HCT116 (cell line): Measurements from ENCODE around the gene MMP25. TPM values are rescaled to one million over a fixed set of nuclear protein-coding genes. Genes with fewer than 3 reads are reported as not detected.

Experiments
- ATAC-seq: fragments of 200-7000 bp; cut with Tn5 transposase; 2 replicates; pipeline ENCODE4 v1.9.1; 2020; ENCODE audit warnings: mild to moderate bottlenecking, moderate library complexity
- BruUV-seq: library from RNA; stranded (reverse); fragments of 400-500 nt; replicated peaks from 2 replicates; lab custom pipeline; 2021; lab: Mats Ljungman, UMichigan
- CTCF ChIA-PET: fragments of 300-600 bp; sonication (Branson Sonifier 250); formaldehyde crosslinking; loops from one replicate; lab custom pipeline; 2021; ENCODE audit warnings: antibody characterized with exemption; lab: Charles Lee
- POLR2A ChIA-PET: fragments of 300-600, 350-600 bp; sonication (Branson Sonifier 250); formaldehyde crosslinking; loops from one replicate; lab custom pipeline; 2021; ENCODE audit warnings: antibody characterized with exemption; lab: Charles Lee
- RAD21 ChIA-PET, 2 experiments: fragments of 300-600 bp; sonication (Branson Sonifier 250); formaldehyde crosslinking; loops; one replicate each; lab custom pipeline; 2023; ENCODE audit warnings: low total read pairs in 2 of 2; ENCODE audit not compliant: uncharacterized antibody in 2 of 2, unreplicated experiment in 2 of 2, low non-redundant PET in 1 of 2; lab: Charles Lee
- DNase-seq: peaks from one replicate; pipeline ENCODE4 v3.0.0-alpha.2; 2010; ENCODE audit warnings: low read depth, low spot score
- H2AFZ ChIP-seq: fragments of 200-600 bp; shearing (Covaris generic), sonication (generic); 2 replicates; pipeline ENCODE4 v1.6.1; 2017; ENCODE audit warnings: low read depth, mixed run types, mixed read lengths, antibody characterized with exemption, low read length; ENCODE audit not compliant: poor library complexity, severe bottlenecking
- H3K27ac ChIP-seq: 2 replicates; pipeline ENCODE4 v1.5.1; 2012; ENCODE audit warnings: low read depth, low read length
- H3K27me3 ChIP-seq: fragments of 200-600 bp; sonication (generic); 2 replicates; pipeline ENCODE4 v1.6.1; 2016; ENCODE audit warnings: mixed run types, low read length, mixed read lengths; ENCODE audit not compliant: insufficient read depth
- H3K36me3 ChIP-seq, 2 experiments: fragments of 200-500 bp in 1 of 2; fragments of 200-600 bp in 1 of 2; sonication (Bioruptor generic) in 1 of 2; sonication (generic) in 1 of 2; 2 replicates each; pipeline versions ENCODE4 v1.5.1 to v1.6.1; 2014 to 2016; ENCODE audit warnings: low read length in 2 of 2, inconsistent platforms in 1 of 2, mixed read lengths in 1 of 2, mixed run types in 1 of 2; ENCODE audit not compliant: insufficient read depth in 2 of 2, control insufficient read depth in 1 of 2
- H3K4me1 ChIP-seq, 2 experiments: fragments of 200-600 bp in 1 of 2; sonication (generic) in 1 of 2; 2 replicates each; pipeline versions ENCODE4 v1.5.1 to v1.6.1; 2012 to 2017; ENCODE audit warnings: low read length in 2 of 2, inconsistent platforms in 1 of 2, mild to moderate bottlenecking in 1 of 2, mixed read lengths in 1 of 2, mixed run types in 1 of 2, moderate library complexity in 1 of 2; ENCODE audit not compliant: insufficient read depth in 2 of 2, control insufficient read depth in 1 of 2
- H3K4me2 ChIP-seq: fragments of 200-600 bp; sonication (generic); 2 replicates; pipeline ENCODE4 v1.6.1; 2017; ENCODE audit warnings: mixed run types, low read length, mixed read lengths
- H3K4me3 ChIP-seq, 2 experiments: fragments of 200-600 bp in 1 of 2; sonication (generic) in 1 of 2; replicated peaks in 1 of 2; 2 replicates each; pipeline ENCODE4 v1.5.1; 2011 to 2016; ENCODE audit warnings: low read length in 2 of 2, control low read depth in 1 of 2, low read depth in 1 of 2, mild to moderate bottlenecking in 1 of 2, mixed read lengths in 1 of 2, mixed run types in 1 of 2
- H3K79me2 ChIP-seq: fragments of 200-600 bp; sonication (generic); 2 replicates; pipeline ENCODE4 v1.6.1; 2017; ENCODE audit warnings: mild to moderate bottlenecking, mixed run types, low read length, moderate library complexity, mixed read lengths; ENCODE audit not compliant: insufficient read depth
- H3K9ac ChIP-seq: fragments of 200-600 bp; sonication (generic); 2 replicates; pipeline ENCODE4 v1.6.1; 2016; ENCODE audit warnings: low read length, mixed read lengths
- H3K9me2 ChIP-seq: fragments of 200-600 bp; sonication (generic), shearing (Covaris generic); 2 replicates; pipeline ENCODE4 v1.6.1; 2017; ENCODE audit warnings: mixed run types, mild to moderate bottlenecking, moderate library complexity; ENCODE audit not compliant: insufficient read depth
- H3K9me3 ChIP-seq, 2 experiments: fragments of 200-500 bp in 1 of 2; fragments of 200-600 bp in 1 of 2; sonication (Bioruptor generic) in 1 of 2; sonication (generic) in 1 of 2; 2 replicates each; pipeline ENCODE4 v1.6.1; 2014 to 2017; ENCODE audit warnings: low read length in 2 of 2, mixed read lengths in 2 of 2, inconsistent platforms in 1 of 2, low read depth in 1 of 2, mild to moderate bottlenecking in 1 of 2, mixed run types in 1 of 2, moderate library complexity in 1 of 2; ENCODE audit not compliant: control insufficient read depth in 1 of 2, insufficient read depth in 1 of 2
- H4K20me1 ChIP-seq: fragments of 200-600 bp; sonication (generic), shearing (Covaris generic); 2 replicates; pipeline ENCODE4 v1.6.1; 2017; ENCODE audit warnings: mixed run types, mild to moderate bottlenecking, moderate library complexity; ENCODE audit not compliant: insufficient read depth
- EZH2phosphoT487 ChIP-seq: fragments of 200-600 bp; IDR thresholded peaks from 2 replicates; pipeline ENCODE4 v1.6.1; 2018; ENCODE audit warnings: antibody characterized with exemption, borderline replicate concordance
- intact Hi-C: fragments of 100-400 bp; cut with micrococcal nuclease; formaldehyde crosslinking; loops from 2 replicates; pipeline ENCODE4 v1.10.0; 2022
- total RNA-seq: library from RNA; stranded (reverse); gene quantifications from one replicate; pipeline ENCODE4 v1.2.1, GENCODE V29; 2021; ENCODE audit not compliant: unreplicated experiment
- TF ChIP-seq, protein P1 (sequence below), 3 experiments: fragments of 200-600 bp in 1 of 3; sonication (generic) in 1 of 3; IDR thresholded peaks in 2 of 3; conservative IDR thresholded peaks in 1 of 3; 2 replicates each; pipeline ENCODE4 v1.5.1; 2012 to 2017; ENCODE audit warnings: low read depth in 2 of 3, low read length in 2 of 3, antibody characterized with exemption in 1 of 3, borderline replicate concordance in 1 of 3, control low read depth in 1 of 3, mild to moderate bottlenecking in 1 of 3, mixed read lengths in 1 of 3, mixed run types in 1 of 3, moderate library complexity in 1 of 3; ENCODE audit not compliant: insufficient read depth in 1 of 3

MMP25 gene
- total RNA-seq, 1 experiment from 2014 or later, result 2.5 TPM

GRCh38 chr16:3058139-3059030 lies 12.0 kb downstream of the MMP25 start:
- no peaks in the 10 kb centered on the region for H4K20me1 ChIP-seq
- no peaks in the 10 kb centered on the region for H3K79me2 ChIP-seq
- H3K9me2 ChIP-seq, result no peaks in the 10 kb centered on the region
- H3K9me3 ChIP-seq, result no peaks in the 10 kb centered on the region
- H3K4me3 ChIP-seq, result peak overlapping the region; percentile 81 to 87
- H3K9ac ChIP-seq, result peak overlapping the region; percentile 95
- H3K36me3 ChIP-seq, result no peaks in the 10 kb centered on the region
- no peaks in the 10 kb centered on the region for H3K27me3 ChIP-seq
- RAD21 ChIA-PET, result interaction anchor here in 1 of 2 experiments (1.0 kb wide), 1 partner anchor 27 kb away, joined by 5 read pairs; no protein-coding TSS in a partner anchor
- POLR2A ChIA-PET, result interaction anchor here (0.6 to 1.7 kb wide), 5 partner anchors 11 to 117 kb away, joined by 3 to 6 read pairs (median 4); partner anchors contain the start of gene TNFRSF12A
- no peak overlapping the region for H2AFZ ChIP-seq
- CTCF ChIA-PET, result interaction anchor here (0.6 to 2.5 kb wide), 12 partner anchors 9 to 108 kb away, joined by 3 to 16 read pairs (median 5); no protein-coding TSS in a partner anchor
- H3K27ac ChIP-seq, result peak overlapping the region; percentile 84
- intact Hi-C loops, result loop anchor here (2.0 to 10.0 kb wide), 2 partner anchors 70 to 116 kb away; no protein-coding TSS in a partner anchor
- peak; percentile 72 for ATAC-seq
- DNase-seq, result peak; percentile 35
- H3K4me1 ChIP-seq, result peaks cover 0 to 22% of the 10 kb centered on the region in 2 experiments; a peak in 3 of 4 replicates
- no peak for TF ChIP-seq EZH2phosphoT487
- TF ChIP-seq, protein P1, sequence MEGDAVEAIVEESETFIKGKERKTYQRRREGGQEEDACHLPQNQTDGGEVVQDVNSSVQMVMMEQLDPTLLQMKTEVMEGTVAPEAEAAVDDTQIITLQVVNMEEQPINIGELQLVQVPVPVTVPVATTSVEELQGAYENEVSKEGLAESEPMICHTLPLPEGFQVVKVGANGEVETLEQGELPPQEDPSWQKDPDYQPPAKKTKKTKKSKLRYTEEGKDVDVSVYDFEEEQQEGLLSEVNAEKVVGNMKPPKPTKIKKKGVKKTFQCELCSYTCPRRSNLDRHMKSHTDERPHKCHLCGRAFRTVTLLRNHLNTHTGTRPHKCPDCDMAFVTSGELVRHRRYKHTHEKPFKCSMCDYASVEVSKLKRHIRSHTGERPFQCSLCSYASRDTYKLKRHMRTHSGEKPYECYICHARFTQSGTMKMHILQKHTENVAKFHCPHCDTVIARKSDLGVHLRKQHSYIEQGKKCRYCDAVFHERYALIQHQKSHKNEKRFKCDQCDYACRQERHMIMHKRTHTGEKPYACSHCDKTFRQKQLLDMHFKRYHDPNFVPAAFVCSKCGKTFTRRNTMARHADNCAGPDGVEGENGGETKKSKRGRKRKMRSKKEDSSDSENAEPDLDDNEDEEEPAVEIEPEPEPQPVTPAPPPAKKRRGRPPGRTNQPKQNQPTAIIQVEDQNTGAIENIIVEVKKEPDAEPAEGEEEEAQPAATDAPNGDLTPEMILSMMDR (IDR thresholded peaks at IDR 0.05 in 2 of 3, conservative IDR thresholded peaks at IDR 0.05 in 1 of 3; ENCODE audit: borderline replicate concordance in 1 of 3, insufficient read depth in 1 of 3, low read depth in 2 of 3, low read length in 2 of 3), result peak in 1 of 3 experiments; percentile 23; a peak in 1 of 6 replicates
- TF ChIP-seq, all 23 proteins: peak for 1
- no TSS peak for BruUV-seq
- peak overlapping the region; percentile 95 for H3K4me2 ChIP-seq
